VCaP (cell line): Measurements from ENCODE around the gene SETSIP.
A peak's percentile ranks its signal among the peaks of the same experiment; 100 is the strongest.
"Not testable (repeated sequence)": the region's sequence is repeated elsewhere in the genome, so short reads cannot be mapped to it uniquely, and the experiment has no call there.

Experiments
- H3K27ac ChIP-seq: fragments of 450-650 bp; 2 replicates; pipeline ENCODE4 v1.5.1; 2017
- TF ChIP-seq, protein P1 (sequence below): fragments of 450-650 bp; conservative IDR thresholded peaks from 2 replicates; pipeline ENCODE4 v1.5.1; 2017; ENCODE audit warnings: mild to moderate bottlenecking, moderate library complexity

Gene SETSIP

DNA sequence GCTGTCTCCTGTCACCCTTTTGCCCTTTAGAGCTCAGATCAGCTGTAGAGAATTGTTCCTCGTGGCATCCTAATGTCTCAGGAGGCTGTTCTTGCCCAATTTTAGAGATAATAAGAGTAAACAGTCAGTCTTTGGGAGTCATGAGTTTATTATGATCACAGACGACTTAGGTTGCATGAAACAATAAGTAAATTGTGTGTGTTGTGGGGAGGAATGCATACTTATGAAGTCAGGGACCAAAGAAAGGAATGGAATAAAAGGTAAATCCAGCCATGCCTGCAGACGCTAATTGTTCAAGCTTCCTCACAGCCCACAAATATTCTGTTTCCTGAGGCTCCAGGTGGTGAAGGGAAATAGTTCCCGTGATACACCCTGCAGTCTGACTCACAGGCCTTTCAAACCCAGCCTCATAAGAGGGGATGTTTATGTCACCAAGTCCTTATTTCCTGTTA lies 44.5 kb downstream of the SETSIP start:
- TF ChIP-seq, protein P1, sequence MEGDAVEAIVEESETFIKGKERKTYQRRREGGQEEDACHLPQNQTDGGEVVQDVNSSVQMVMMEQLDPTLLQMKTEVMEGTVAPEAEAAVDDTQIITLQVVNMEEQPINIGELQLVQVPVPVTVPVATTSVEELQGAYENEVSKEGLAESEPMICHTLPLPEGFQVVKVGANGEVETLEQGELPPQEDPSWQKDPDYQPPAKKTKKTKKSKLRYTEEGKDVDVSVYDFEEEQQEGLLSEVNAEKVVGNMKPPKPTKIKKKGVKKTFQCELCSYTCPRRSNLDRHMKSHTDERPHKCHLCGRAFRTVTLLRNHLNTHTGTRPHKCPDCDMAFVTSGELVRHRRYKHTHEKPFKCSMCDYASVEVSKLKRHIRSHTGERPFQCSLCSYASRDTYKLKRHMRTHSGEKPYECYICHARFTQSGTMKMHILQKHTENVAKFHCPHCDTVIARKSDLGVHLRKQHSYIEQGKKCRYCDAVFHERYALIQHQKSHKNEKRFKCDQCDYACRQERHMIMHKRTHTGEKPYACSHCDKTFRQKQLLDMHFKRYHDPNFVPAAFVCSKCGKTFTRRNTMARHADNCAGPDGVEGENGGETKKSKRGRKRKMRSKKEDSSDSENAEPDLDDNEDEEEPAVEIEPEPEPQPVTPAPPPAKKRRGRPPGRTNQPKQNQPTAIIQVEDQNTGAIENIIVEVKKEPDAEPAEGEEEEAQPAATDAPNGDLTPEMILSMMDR = no peak
- H3K27ac ChIP-seq = peak overlapping the region; percentile 72

DNA sequence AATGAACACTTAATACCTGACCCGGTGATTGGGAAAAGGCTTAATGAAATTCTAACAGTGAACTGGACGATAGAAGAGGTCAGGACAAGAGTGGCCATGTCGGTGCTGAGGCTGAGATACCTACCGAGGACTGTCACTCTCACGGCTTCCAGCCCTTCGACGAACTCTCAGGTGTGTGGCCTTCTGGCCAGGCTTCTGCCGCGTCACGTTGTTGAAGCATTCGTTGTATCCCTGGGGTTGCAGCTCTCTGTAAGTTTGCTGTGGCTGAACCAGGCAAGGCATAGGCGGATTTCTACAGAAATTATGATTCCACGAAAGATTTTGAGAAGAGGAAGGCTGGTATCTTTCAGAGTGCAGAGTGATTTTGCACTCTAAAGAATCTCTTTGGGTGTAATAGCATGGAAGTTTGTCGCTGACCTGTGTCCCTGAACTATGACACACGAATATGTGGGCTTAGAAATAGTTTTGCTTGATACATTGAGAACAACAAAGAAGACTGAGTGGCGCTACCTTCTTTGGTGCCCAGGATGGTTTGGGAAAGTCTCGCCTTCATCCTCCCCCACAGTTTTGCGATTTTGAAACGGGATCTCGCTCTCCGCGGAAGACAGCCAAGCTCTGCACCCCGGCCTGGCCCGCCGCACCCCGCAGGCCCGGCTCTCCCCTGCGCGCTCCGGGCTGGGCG lies 45.8 kb downstream of the SETSIP start:
- peak overlapping the region; percentile 72 for H3K27ac ChIP-seq
- TF ChIP-seq, protein P1 = no peak

DNA sequence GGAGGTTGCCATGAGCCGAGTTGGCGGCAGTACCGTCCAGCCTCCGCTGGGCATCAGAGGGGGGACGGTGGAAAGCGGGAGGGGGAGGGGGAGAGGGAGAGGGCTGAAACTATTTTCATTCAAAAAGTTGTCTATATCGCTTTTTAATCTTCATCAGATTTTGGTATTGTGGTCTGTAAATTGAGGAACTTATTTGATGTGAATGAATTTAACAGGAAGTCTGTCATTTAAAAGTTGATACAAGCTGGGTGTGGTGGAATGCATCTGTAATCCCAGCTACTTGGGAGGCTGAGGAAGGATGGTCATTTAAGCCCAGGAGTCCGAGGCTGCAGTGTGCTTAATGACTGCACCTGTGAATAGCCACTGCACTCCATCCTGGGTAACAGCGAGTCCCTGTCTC lies 48.4 kb downstream of the SETSIP start:
- TF ChIP-seq, protein P1 = no peak

DNA sequence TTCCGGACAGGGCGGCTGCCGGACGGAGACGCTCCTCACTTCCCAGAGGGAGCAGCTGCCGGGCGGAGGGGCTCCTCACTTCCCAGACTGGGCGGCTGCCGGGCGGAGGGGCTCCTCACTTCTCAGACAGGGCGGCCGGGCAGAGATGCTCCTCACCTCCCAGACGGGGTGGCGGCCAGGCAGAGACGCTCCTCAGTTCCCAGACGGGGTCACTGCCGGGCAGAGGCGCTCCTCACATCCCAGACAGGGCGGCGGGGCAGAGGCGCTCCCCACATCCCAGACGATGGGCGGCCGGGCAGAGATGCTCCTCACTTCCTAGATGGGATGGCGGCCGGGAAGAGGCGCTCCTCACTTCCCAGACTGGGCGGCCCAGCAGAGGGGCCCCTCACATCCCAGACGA lies 49.2 kb downstream of the SETSIP start:
- H3K27ac ChIP-seq = not testable (repeated sequence)

More for the DNA sequence above, 48.4 kb downstream of the SETSIP start:
- no peak overlapping the region for H3K27ac ChIP-seq
